IMR-90 (cell line): ENCODE measurements around the gene RPN1. TPM values are rescaled to one million over a fixed set of nuclear protein-coding genes. Genes with fewer than 3 reads are reported as not detected.

Source experiments
- ATAC-seq: fragments of 200-7000 bp; cut with Tn5 transposase; 2 replicates; pipeline ENCODE4 v1.9.1; 2020; ENCODE audit warnings: low read depth, mild to moderate bottlenecking, moderate library complexity
- BruUV-seq: library from RNA; stranded (reverse); fragments of 400-500 nt; replicated peaks from 2 replicates; lab custom pipeline; 2021; lab: Mats Ljungman, UMichigan
- CTCF ChIA-PET: fragments of 300-600 bp; formaldehyde crosslinking; extraction: SDS; loops from one replicate; lab custom pipeline; 2021; ENCODE audit warnings: antibody characterized with exemption; lab: Yijun Ruan, JAX
- POLR2A ChIA-PET: fragments of 300-600 bp; sonication (Branson Sonifier 250); formaldehyde crosslinking; loops from one replicate; lab custom pipeline; 2022; ENCODE audit warnings: antibody characterized with exemption; ENCODE audit not compliant: unreplicated experiment; lab: Charles Lee
- DNase-seq: peaks from one replicate; pipeline ENCODE4 v3.0.0; 2013
- H2AFZ ChIP-seq: replicated peaks from 2 replicates; pipeline ENCODE3; 2013; ENCODE audit warnings: low read length, mild to moderate bottlenecking; ENCODE audit not compliant: poor library complexity
- H2AK5ac ChIP-seq: 2 replicates; pipeline ENCODE4 v1.6.1; 2013; ENCODE audit warnings: low read depth, low read length, inconsistent platforms
- H2AK9ac ChIP-seq: replicated peaks from 2 replicates; pipeline ENCODE3; 2013; ENCODE audit warnings: mild to moderate bottlenecking, low read depth, low read length, moderate library complexity; ENCODE audit not compliant: poor library complexity
- H2BK120ac ChIP-seq: 2 replicates; pipeline ENCODE4 v1.6.1; 2013; ENCODE audit warnings: low read depth, low read length, inconsistent platforms
- H2BK15ac ChIP-seq: 3 replicates; pipeline ENCODE4 v1.6.1; 2013; ENCODE audit warnings: low read depth, low read length, inconsistent platforms
- H2BK20ac ChIP-seq: 2 replicates; pipeline ENCODE4 v1.6.1; 2013; ENCODE audit warnings: low read depth, mild to moderate bottlenecking, inconsistent platforms, low read length, moderate library complexity
- H2BK5ac ChIP-seq: 2 replicates; pipeline ENCODE4 v1.6.1; 2013; ENCODE audit warnings: mild to moderate bottlenecking, low read depth, low read length, inconsistent platforms; ENCODE audit not compliant: poor library complexity, severe bottlenecking
- H3K14ac ChIP-seq: replicated peaks from 2 replicates; pipeline ENCODE4 v1.6.1; 2013; ENCODE audit warnings: low read depth, low read length, inconsistent platforms
- H3K18ac ChIP-seq: 2 replicates; pipeline ENCODE4 v1.6.1; 2013; ENCODE audit warnings: low read depth, low read length, control low read depth
- H3K23ac ChIP-seq: 2 replicates; pipeline ENCODE4 v1.6.1; 2013; ENCODE audit warnings: low read depth, low read length, inconsistent platforms
- H3K27ac ChIP-seq: 2 replicates; pipeline ENCODE4 v1.5.1; 2013; ENCODE audit warnings: mild to moderate bottlenecking, control low read depth, low read length; ENCODE audit not compliant: insufficient read depth
- H3K27me3 ChIP-seq: 2 replicates; pipeline ENCODE4 v1.6.1; 2013; ENCODE audit warnings: low read length; ENCODE audit not compliant: control insufficient read depth, insufficient read depth
- H3K36me3 ChIP-seq: 2 replicates; pipeline ENCODE4 v1.6.1; 2013; ENCODE audit warnings: low read length, mixed read lengths; ENCODE audit not compliant: control insufficient read depth, insufficient read depth
- H3K4ac ChIP-seq: 2 replicates; pipeline ENCODE4 v1.6.1; 2013; ENCODE audit warnings: low read depth, low read length, inconsistent platforms
- H3K4me1 ChIP-seq: 2 replicates; pipeline ENCODE4 v1.6.1; 2013; ENCODE audit warnings: low read length, mixed read lengths; ENCODE audit not compliant: control insufficient read depth, insufficient read depth
- H3K4me2 ChIP-seq: 2 replicates; pipeline ENCODE4 v1.6.1; 2013; ENCODE audit warnings: low read depth, mild to moderate bottlenecking, control low read depth, low read length, moderate library complexity
- H3K4me3 ChIP-seq: 2 replicates; pipeline ENCODE4 v1.5.1; 2013; ENCODE audit warnings: low read depth, mild to moderate bottlenecking, control low read depth, low read length, moderate library complexity; ENCODE audit not compliant: insufficient read depth
- H3K56ac ChIP-seq: 2 replicates; pipeline ENCODE4 v1.6.1; 2013; ENCODE audit warnings: low read length, inconsistent platforms; ENCODE audit not compliant: insufficient read depth; ENCODE audit errors: extremely low read depth
- H3K79me1 ChIP-seq, 2 experiments: 2 replicates each; pipeline ENCODE4 v1.6.1; 2013; ENCODE audit warnings: low read length in 2 of 2, inconsistent platforms in 1 of 2, low read depth in 1 of 2
- H3K9ac ChIP-seq: 2 replicates; pipeline ENCODE4 v1.6.1; 2013; ENCODE audit warnings: low read depth, low read length, control low read depth
- H3K9me1 ChIP-seq: 2 replicates; pipeline ENCODE4 v1.6.1; 2013; ENCODE audit warnings: low read length, inconsistent platforms; ENCODE audit not compliant: insufficient read depth
- H3K9me3 ChIP-seq: 2 replicates; pipeline ENCODE4 v1.6.1; 2013; ENCODE audit warnings: low read length; ENCODE audit not compliant: control insufficient read depth, insufficient read depth
- H4K20me1 ChIP-seq: 2 replicates; pipeline ENCODE4 v1.6.1; 2013; ENCODE audit warnings: low read length, inconsistent platforms; ENCODE audit not compliant: insufficient read depth
- H4K5ac ChIP-seq: 2 replicates; pipeline ENCODE4 v1.6.1; 2013; ENCODE audit warnings: mild to moderate bottlenecking, low read depth, low read length, control low read depth
- H4K8ac ChIP-seq, 2 experiments: 2 replicates each; pipeline ENCODE4 v1.6.1; 2013; ENCODE audit warnings: low read depth in 2 of 2, low read length in 2 of 2, control low read depth in 1 of 2, inconsistent platforms in 1 of 2
- H4K91ac ChIP-seq: 2 replicates; pipeline ENCODE4 v1.6.1; 2013; ENCODE audit warnings: low read depth, low read length, inconsistent platforms; ENCODE audit not compliant: insufficient read depth
- BHLHE40 ChIP-seq: fragments of 150-350 bp; IDR thresholded peaks from 2 replicates; pipeline ENCODE4 v1.6.1; 2016; ENCODE audit warnings: mild to moderate bottlenecking, low read depth, low read length
- CEBPB ChIP-seq: IDR thresholded peaks from 2 replicates; pipeline ENCODE4 v1.6.1; 2012; ENCODE audit warnings: low read depth, low read length, improper control_type of control experiment
- CTCF ChIP-seq: conservative IDR thresholded peaks from 2 replicates; pipeline ENCODE4 v1.5.1; 2012; ENCODE audit warnings: mild to moderate bottlenecking, low read depth, low read length, improper control_type of control experiment
- ELK1 ChIP-seq: fragments of 150-350 bp; IDR thresholded peaks from 2 replicates; pipeline ENCODE4 v1.6.1; 2016; ENCODE audit warnings: low read depth, mild to moderate bottlenecking, low read length, moderate library complexity, borderline replicate concordance
- FOS ChIP-seq: fragments of 150-350 bp; IDR thresholded peaks from 2 replicates; pipeline ENCODE4 v1.6.1; 2016; ENCODE audit warnings: low read depth, low read length
- MAFK ChIP-seq: IDR thresholded peaks from 2 replicates; pipeline ENCODE4 v1.6.1; 2012; ENCODE audit warnings: low read depth, low read length, improper control_type of control experiment
- MAZ ChIP-seq: IDR thresholded peaks from 2 replicates; pipeline ENCODE4 v1.6.1; 2012; ENCODE audit warnings: low read depth, mild to moderate bottlenecking, low read length, improper control_type of control experiment, moderate library complexity, borderline replicate concordance
- MXI1 ChIP-seq: IDR thresholded peaks from 2 replicates; pipeline ENCODE4 v1.6.1; 2012; ENCODE audit warnings: low read depth, mild to moderate bottlenecking, low read length, moderate library complexity, borderline replicate concordance
- NFE2L2 ChIP-seq: fragments of 150-350 bp; IDR thresholded peaks from 2 replicates; pipeline ENCODE4 v1.6.1; 2016; ENCODE audit warnings: low read depth, mild to moderate bottlenecking, low read length
- POLR2A ChIP-seq: IDR thresholded peaks from 2 replicates; pipeline ENCODE4 v1.6.1; 2012; ENCODE audit warnings: mild to moderate bottlenecking, low read depth, low read length
- RAD21 ChIP-seq: IDR thresholded peaks from 2 replicates; pipeline ENCODE4 v1.6.1; 2012; ENCODE audit warnings: low read length, improper control_type of control experiment
- RFX5 ChIP-seq: IDR thresholded peaks from 2 replicates; pipeline ENCODE4 v1.8.0; 2012; ENCODE audit warnings: low read depth, mild to moderate bottlenecking, low read length, moderate library complexity
- SMC3 ChIP-seq: fragments of 150-350 bp; IDR thresholded peaks from 2 replicates; pipeline ENCODE4 v1.6.1; 2016; ENCODE audit warnings: low read depth, mild to moderate bottlenecking, antibody characterized with exemption, low read length, moderate library complexity
- USF2 ChIP-seq: fragments of 150-350 bp; IDR thresholded peaks from 2 replicates; pipeline ENCODE4 v1.6.1; 2017; ENCODE audit warnings: mild to moderate bottlenecking, antibody characterized with exemption, low read length, low read depth
- WGBS, 2 experiments: methylation state at CpG; one replicate each; pipeline versions ENCODE4 v1.1.5 to v1.1.7; 2013; ENCODE audit warnings: missing lambda C conversion rate in 2 of 2; ENCODE audit not compliant: insufficient read length in 1 of 2; ENCODE audit errors: extremely low coverage in 2 of 2; 5-methylcytosine and 5-hydroxymethylcytosine counted together
- dilution Hi-C: fragments of 300-500 bp; cut with HindIII; formaldehyde crosslinking; loops from one replicate; pipeline ENCODE4 v1.14.3; 2018; ENCODE audit warnings: low sequenced_read_pairs; ENCODE audit not compliant: unreplicated experiment
- in situ Hi-C: fragments of 300-500 bp; cut with MboI; formaldehyde crosslinking; loops from 3 replicates; pipeline ENCODE4 v1.14.3; 2019; ENCODE audit warnings: low sequenced_read_pairs, inconsistent platforms, mixed read lengths
- intact Hi-C: fragments of 100-400 bp; cut with micrococcal nuclease; formaldehyde crosslinking; loops from 2 replicates; pipeline ENCODE4 v1.10.0; 2022
- polyA plus RNA-seq, 3 experiments: library from polyadenylated mRNA; depleted of rRNA; stranded (reverse); fragments of >200 nt; gene quantifications; 2 replicates each; pipeline ENCODE4 v1.2.3, GENCODE V29; 2012; ENCODE audit warnings: low replicate concordance in 1 of 3
- total RNA-seq: library from RNA; depleted of rRNA; stranded (reverse); fragments of >200 nt; gene quantifications from 2 replicates; pipeline ENCODE4 v1.2.3, GENCODE V29; 2012

Gene RPN1
- total and polyA plus RNA-seq, 2 of the 4 experiments (the other 2 are of a cell fraction), result 252 to 736 TPM

- no peak overlapping the region for H3K27ac ChIP-seq
- dilution Hi-C loops (no loop called here), intact Hi-C loops (no loop called here), in situ Hi-C loops (no loop called here)
- H2BK5ac ChIP-seq, result no peak overlapping the region
- no peak overlapping the region for H3K9ac ChIP-seq
- H3K4me1 ChIP-seq, result no peaks in the 10 kb centered on the region
- H3K9me1 ChIP-seq, result no peaks in the 10 kb centered on the region
- no peaks in the 10 kb centered on the region for H3K36me3 ChIP-seq
- TF ChIP-seq MAFK, result no peak
- TF ChIP-seq RAD21, result no peak
- no peak for TF ChIP-seq SMC3
- TF ChIP-seq FOS, result no peak
- TF ChIP-seq BHLHE40, result no peak
- no peak for TF ChIP-seq CTCF
- no peak for TF ChIP-seq POLR2A
- no peak for TF ChIP-seq MAZ
- TF ChIP-seq NFE2L2, result no peak
- no peak for TF ChIP-seq CEBPB
- TF ChIP-seq MXI1, result no peak
- no peak for TF ChIP-seq RFX5
- no peak for TF ChIP-seq USF2
- TF ChIP-seq ELK1, result no peak
- DNase-seq, result no peak
- H3K56ac ChIP-seq, result no peak overlapping the region
- no peak overlapping the region for H2BK120ac ChIP-seq
- H3K14ac ChIP-seq, result no peak overlapping the region
- H2AK5ac ChIP-seq, result no peak overlapping the region
- no peaks in the 10 kb centered on the region for H3K9me3 ChIP-seq
- H3K23ac ChIP-seq, result no peak overlapping the region
- no TSS peak for BruUV-seq
- H3K27me3 ChIP-seq, result peaks cover 3% of the 10 kb centered on the region
- WGBS, 2 experiments, result no CpG with 5 or more reads among the region's 2 CpGs
- no peak overlapping the region for H4K91ac ChIP-seq
- no peak overlapping the region for H2BK20ac ChIP-seq
- no peak overlapping the region for H4K8ac ChIP-seq
- ChIA-PET POLR2A (no interaction called here), CTCF (interaction anchor here (1.5 kb wide), 1 partner anchor 13 kb away, joined by 4 read pairs; no protein-coding TSS in a partner anchor)
- no peaks in the 10 kb centered on the region for H4K20me1 ChIP-seq
- no peak overlapping the region for H2AFZ ChIP-seq
- no peak overlapping the region for H3K18ac ChIP-seq
- no peak overlapping the region for H3K4me2 ChIP-seq
- H3K4me3 ChIP-seq, result no peak overlapping the region
- H2BK15ac ChIP-seq, result no peak overlapping the region
- H4K5ac ChIP-seq, result no peak overlapping the region
- H3K4ac ChIP-seq, result no peak overlapping the region
- H2AK9ac ChIP-seq, result no peak overlapping the region
- H3K79me1 ChIP-seq, result no peaks in the 10 kb centered on the region
- no peak for ATAC-seq
Observed at GRCh38 chr3:128693696-128694095, 43.1 kb upstream of the RPN1 start.
